Measurements from ENCODE around the gene ZBTB16.

- no peak for TF ChIP-seq FOXA1 (IDR thresholded peaks at IDR 0.05)
- no peak for TF ChIP-seq TARDBP (IDR thresholded peaks at IDR 0.05)
- TF ChIP-seq L3MBTL2 (conservative IDR thresholded peaks at IDR 0.05), result no peak
- TF ChIP-seq FOXK2 (IDR thresholded peaks at IDR 0.05), result no peak
- no peak for TF ChIP-seq FOXM1 (IDR thresholded peaks at IDR 0.05; ENCODE audit: borderline replicate concordance)
- TF ChIP-seq SP1 (IDR thresholded peaks at IDR 0.05), result no peak
- TF ChIP-seq ELF4 (IDR thresholded peaks at IDR 0.05), result no peak
- TF ChIP-seq ARNT (IDR thresholded peaks at IDR 0.05), result no peak
- no peak for TF ChIP-seq CTBP1 (IDR thresholded peaks at IDR 0.05; ENCODE audit: borderline replicate concordance)
- TF ChIP-seq BHLHE40 (IDR thresholded peaks at IDR 0.05; ENCODE audit: borderline replicate concordance), result no peak
- no peak for TF ChIP-seq HDGF (IDR thresholded peaks at IDR 0.05; ENCODE audit: borderline replicate concordance)
Measured at GRCh38 chr11:114187173-114187572, 127.7 kb downstream of the ZBTB16 start.

Data from HEK293T (cell line).